DMS79 treated with DMSO at 0.1 percent for 48 hours (cell line): ENCODE measurements around the gene PCDHB12.
"Not testable (repeated sequence)": the region's sequence is repeated elsewhere in the genome, so short reads cannot be mapped to it uniquely, and the experiment has no call there.

Experiments used
- DNase-seq: peaks from one replicate; lab custom pipeline; 2025; lab: John Stamatoyannopoulos, UW

The PCDHB12 gene

DNA sequence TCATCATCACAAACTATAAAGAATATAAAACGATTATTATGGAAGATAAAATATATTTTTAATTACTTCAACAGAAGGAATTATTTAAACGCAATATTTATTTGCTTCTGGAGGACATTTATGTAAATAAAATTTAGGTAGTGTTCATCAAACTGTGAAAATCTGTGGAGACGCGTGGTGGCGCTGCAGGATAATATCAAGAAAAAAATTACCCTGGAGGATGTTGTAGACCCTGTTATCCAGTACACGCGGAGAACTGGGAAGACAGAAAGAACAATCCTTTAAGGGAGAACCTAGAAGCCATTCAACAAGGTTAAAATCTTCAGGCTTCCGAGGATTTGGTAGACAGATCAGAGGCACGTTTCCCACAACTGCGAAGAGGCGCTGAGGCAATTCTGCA lies at the start of gene PCDHB12:
TSS of gene PCDHB12 (plus strand) at position 242 of the 400 bp plus-strand sequence. CDS start 189 bp downstream, outside the sequence.
- DNase-seq: no peak

GRCh38 chr5:141172381-141173204 lies 35.9 kb upstream of the PCDHB12 start, which contains the start of gene PCDHB7:
TSS of gene PCDHB7 (plus strand) at chr5:141172644. CDS start at chr5:141172836, 192 bp downstream.
- no peak for DNase-seq

- not testable (repeated sequence) for DNase-seq
Measured at GRCh38 chr5:141174291-141175104, 34.0 kb upstream of the PCDHB12 start.

DNA sequence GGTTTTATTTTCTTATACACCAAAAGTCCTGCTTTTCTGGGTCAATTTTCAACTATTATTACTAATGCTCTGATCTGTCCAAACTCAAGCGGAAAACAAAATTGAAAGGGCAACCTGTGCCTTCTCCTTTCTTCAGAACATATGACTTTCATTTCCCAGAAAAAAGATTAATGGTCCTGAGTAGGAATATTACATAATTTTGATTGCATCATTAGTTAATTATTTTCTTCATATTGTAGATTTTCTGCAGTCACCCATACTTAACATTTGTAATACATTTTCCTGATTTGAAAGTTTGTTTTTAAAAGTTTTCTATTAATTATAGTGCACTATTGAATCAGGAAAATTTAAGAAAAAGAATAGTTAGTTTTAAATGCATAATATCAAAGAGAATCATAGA lies 32.6 kb upstream of the PCDHB12 start:
- DNase-seq: no peak

GRCh38 chr5:141177577-141178191 lies 30.8 kb upstream of the PCDHB12 start, which contains the start of gene PCDHB8:
TSS of gene PCDHB8 (plus strand) at chr5:141177790. CDS start at chr5:141178035, 245 bp downstream.
- peak; percentile 39 for DNase-seq

DNA sequence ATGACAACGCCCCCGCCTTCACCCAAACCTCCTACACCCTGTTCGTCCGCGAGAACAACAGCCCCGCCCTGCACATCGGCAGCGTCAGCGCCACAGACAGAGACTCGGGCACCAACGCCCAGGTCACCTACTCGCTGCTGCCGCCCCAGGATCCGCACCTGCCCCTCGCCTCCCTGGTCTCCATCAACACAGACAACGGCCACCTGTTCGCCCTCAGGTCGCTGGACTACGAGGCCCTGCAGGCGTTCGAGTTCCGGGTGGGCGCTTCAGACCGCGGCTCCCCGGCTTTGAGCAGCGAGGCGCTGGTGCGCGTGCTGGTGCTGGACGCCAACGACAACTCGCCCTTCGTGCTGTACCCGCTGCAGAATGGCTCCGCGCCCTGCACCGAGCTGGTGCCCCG lies 29.1 kb upstream of the PCDHB12 start:
- not testable (repeated sequence) for DNase-seq

DNA sequence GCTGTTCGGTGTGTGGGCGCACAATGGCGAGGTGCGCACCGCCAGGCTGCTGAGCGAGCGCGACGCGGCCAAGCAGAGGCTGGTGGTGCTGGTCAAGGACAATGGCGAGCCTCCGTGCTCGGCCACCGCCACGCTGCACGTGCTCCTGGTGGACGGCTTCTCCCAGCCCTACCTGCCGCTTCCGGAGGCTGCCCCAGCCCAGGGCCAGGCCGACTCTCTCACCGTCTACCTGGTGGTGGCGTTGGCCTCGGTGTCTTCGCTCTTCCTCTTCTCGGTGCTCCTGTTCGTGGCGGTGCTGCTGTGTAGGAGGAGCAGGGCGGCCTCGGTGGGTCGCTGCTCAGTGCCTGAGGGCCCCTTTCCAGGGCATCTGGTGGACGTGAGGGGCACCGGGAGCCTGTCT lies 28.6 kb upstream of the PCDHB12 start:
- DNase-seq: not testable (repeated sequence)

GRCh38 chr5:141180313-141180712 lies 28.2 kb upstream of the PCDHB12 start:
- DNase-seq: no peak

- DNase-seq: no peak
Measured at GRCh38 chr5:141182248-141182647, 26.3 kb upstream of the PCDHB12 start, which contains the start of gene PCDHB16. TSS of gene PCDHB16 (plus strand) at chr5:141182387. CDS start at chr5:141182560, 173 bp downstream.

GRCh38 chr5:141184117-141184855 lies 24.2 kb upstream of the PCDHB12 start:
- not testable (repeated sequence) for DNase-seq

GRCh38 chr5:141186897-141187512 lies 21.5 kb upstream of the PCDHB12 start, which contains the start of gene PCDHB9:
TSS of gene PCDHB9 (plus strand) at chr5:141187161. CDS start at chr5:141187319, 158 bp downstream.
- no peak for DNase-seq

DNA sequence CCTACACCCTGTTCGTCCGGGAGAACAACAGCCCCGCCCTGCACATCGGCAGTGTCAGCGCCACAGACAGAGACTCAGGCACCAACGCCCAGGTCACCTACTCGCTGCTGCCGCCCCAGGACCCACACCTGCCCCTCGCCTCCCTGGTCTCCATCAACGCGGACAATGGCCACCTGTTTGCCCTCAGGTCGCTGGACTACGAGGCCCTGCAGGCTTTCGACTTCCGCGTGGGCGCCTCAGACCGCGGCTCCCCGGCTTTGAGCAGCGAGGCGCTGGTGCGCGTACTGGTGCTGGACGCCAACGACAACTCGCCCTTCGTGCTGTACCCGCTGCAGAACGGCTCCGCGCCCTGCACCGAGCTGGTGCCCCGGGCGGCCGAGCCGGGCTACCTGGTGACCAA lies 19.8 kb upstream of the PCDHB12 start:
- DNase-seq: not testable (repeated sequence)

- not testable (repeated sequence) for DNase-seq
Measured at GRCh38 chr5:141189131-141189530, 19.4 kb upstream of the PCDHB12 start.

GRCh38 chr5:141192110-141192725 lies 16.3 kb upstream of the PCDHB12 start, which contains the start of gene PCDHB10:
TSS of gene PCDHB10 (plus strand) at chr5:141192353. CDS start at chr5:141192553, 200 bp downstream.
- DNase-seq: no peak

GRCh38 chr5:141194332-141194731 lies 14.2 kb upstream of the PCDHB12 start:
- not testable (repeated sequence) for DNase-seq

DNA sequence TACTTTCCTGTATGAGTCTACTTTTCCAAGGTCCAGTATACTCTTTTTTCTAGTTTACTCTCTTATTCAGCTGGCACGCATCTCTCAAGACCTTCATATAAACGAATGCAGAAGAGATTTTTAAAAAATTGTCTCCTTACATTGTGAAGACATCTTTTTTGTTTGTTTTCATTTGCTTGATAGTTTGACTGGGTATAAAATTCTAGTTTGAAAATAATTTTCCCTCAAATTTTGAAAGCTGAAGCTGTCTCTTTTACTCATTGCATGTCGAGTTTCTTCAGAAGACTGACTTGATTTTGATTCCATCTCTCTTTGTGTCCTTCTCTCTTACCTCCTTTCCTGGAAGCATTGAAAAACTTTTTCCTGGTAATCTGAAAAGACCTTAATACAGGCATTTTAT lies 12.2 kb upstream of the PCDHB12 start:
- no peak for DNase-seq

- no peak for DNase-seq
Measured at GRCh38 chr5:141199359-141200235, 8.9 kb upstream of the PCDHB12 start, which contains the start of gene PCDHB11. TSS of gene PCDHB11 (plus strand) at chr5:141199627. CDS start at chr5:141199775, 148 bp downstream.

GRCh38 chr5:141201126-141201525 lies 7.4 kb upstream of the PCDHB12 start:
- DNase-seq: not testable (repeated sequence)

DNA sequence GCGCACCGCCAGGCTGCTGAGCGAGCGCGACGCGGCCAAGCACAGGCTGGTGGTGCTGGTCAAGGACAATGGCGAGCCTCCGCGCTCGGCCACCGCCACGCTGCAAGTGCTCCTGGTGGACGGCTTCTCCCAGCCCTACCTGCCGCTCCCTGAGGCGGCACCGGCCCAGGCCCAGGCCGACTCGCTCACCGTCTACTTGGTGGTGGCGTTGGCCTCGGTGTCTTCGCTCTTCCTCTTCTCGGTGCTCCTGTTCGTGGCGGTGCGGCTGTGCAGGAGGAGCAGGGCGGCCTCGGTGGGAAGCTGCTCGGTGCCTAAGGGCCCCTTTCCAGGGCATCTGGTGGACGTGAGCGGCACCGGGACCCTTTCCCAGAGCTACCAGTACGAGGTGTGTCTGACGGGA lies 6.9 kb upstream of the PCDHB12 start:
- not testable (repeated sequence) for DNase-seq
